MG63 (cell line): Measurements from ENCODE around the gene USP47. TPM values are rescaled to one million over a fixed set of nuclear protein-coding genes. Genes with fewer than 3 reads are reported as not detected.

Source experiments
- DNase-seq: peaks from one replicate; pipeline ENCODE4 v3.0.0-alpha.2; 2020
- H3K27me3 ChIP-seq: fragments of 250-450 bp; sonication (Bioruptor Pico); 2 replicates; pipeline ENCODE4 v1.5.1; 2020; ENCODE audit warnings: mild to moderate bottlenecking, moderate library complexity
- H3K36me3 ChIP-seq: fragments of 250-450 bp; sonication (Bioruptor Pico); 2 replicates; pipeline ENCODE4 v1.5.1; 2020; ENCODE audit warnings: mild to moderate bottlenecking, moderate library complexity
- H3K4me3 ChIP-seq: fragments of 250-450 bp; sonication (Bioruptor Pico); 2 replicates; pipeline ENCODE4 v1.5.1; 2020; ENCODE audit warnings: mild to moderate bottlenecking, moderate library complexity
- H3K9me3 ChIP-seq: fragments of 250-450 bp; sonication (Bioruptor Pico); 2 replicates; pipeline ENCODE4 v1.5.1; 2020; ENCODE audit warnings: mild to moderate bottlenecking, moderate library complexity
- total RNA-seq: library from RNA; depleted of rRNA; stranded (reverse); fragments of >200 nt; shearing (Covaris generic); gene quantifications from 2 replicates; pipeline ENCODE4 v1.2.3, GENCODE V29; 2014; ENCODE audit warnings: low replicate concordance; rRNA removed

Gene USP47
- total RNA-seq, 1 experiment from 2014 or later, result 9.9 TPM

- Histone ChIP-seq H3K4me3 (peak overlapping the region; percentile 68), H3K27me3 (no peaks in the 10 kb centered on the region), H3K9me3 (no peaks in the 10 kb centered on the region), H3K36me3 (peaks cover 39% of the 10 kb centered on the region)
- no peak for DNase-seq
Observed at GRCh38 chr11:12007230-12007593, 165.4 kb downstream of the USP47 start.

GRCh38 chr11:12007769-12008737 lies 166.3 kb downstream of the USP47 start, which contains the start of gene DKK3:
Gene DKK3, minus strand, starts transcription at chr11:12008626. Its CDS starts 44 bp downstream, at chr11:12008582.
- no peaks in the 10 kb centered on the region for H3K27me3 ChIP-seq
- H3K4me3 ChIP-seq, result peak within 1 kb of the TSS; percentile 68
- peak; percentile 56 for DNase-seq
- H3K9me3 ChIP-seq, result no peaks in the 10 kb centered on the region
- H3K36me3 ChIP-seq, result peaks cover 32% of the 10 kb centered on the region

Other genes starting within 250 kb of the USP47 start
- gene GALNT18, start 220.0 kb upstream of the USP47 start, total RNA-seq, result 12.9 and 25.3 TPM in 2 replicates
- gene DKK3, start 166.7 kb downstream of the USP47 start, total RNA-seq, result 228 and 269 TPM in 2 replicates